Transverse colon (tissue), 4 donors: Measurements from ENCODE around the gene MEGF9. TPM values are rescaled to one million over a fixed set of nuclear protein-coding genes. Genes with fewer than 3 reads are reported as not detected.

Experiments used
- DNase-seq: peaks from one replicate; pipeline ENCODE4 v3.0.0-alpha.2; 2019
- H3K27ac ChIP-seq, 4 donors: fragments of 200-600 bp; sonication (generic); 2 replicates each; pipeline ENCODE4 v1.5.1; 2016 to 2018; ENCODE audit warnings: inconsistent platforms in 4 of 4
- H3K27me3 ChIP-seq: fragments of 200-600 bp; sonication (generic); 2 replicates; pipeline ENCODE4 v1.5.1; 2017; ENCODE audit warnings: inconsistent platforms
- H3K36me3 ChIP-seq, 4 donors: fragments of 200-600 bp; sonication (generic); 2 replicates each; pipeline ENCODE4 v1.5.1; 2017 to 2019; ENCODE audit warnings: inconsistent platforms in 4 of 4
- H3K4me1 ChIP-seq, 4 donors: fragments of 200-600 bp; sonication (generic); 2 replicates each; pipeline ENCODE4 v1.5.1; 2017 to 2020; ENCODE audit warnings: inconsistent platforms in 4 of 4
- H3K4me3 ChIP-seq, 4 donors: fragments of 200-600 bp; sonication (generic); 1 replicate in 1 of 4; 2 replicates in 3 of 4; pipeline versions ENCODE4 v1.5.1 to v1.6.1; 2017 to 2019; ENCODE audit warnings: inconsistent platforms in 4 of 4
- H3K9me3 ChIP-seq, 2 donors: fragments of 200-600 bp; sonication (generic); 2 replicates each; pipeline ENCODE4 v1.5.1; 2017 to 2019; ENCODE audit warnings: inconsistent platforms in 2 of 2
- EP300 ChIP-seq: sonication (generic); formaldehyde crosslinking; IDR thresholded peaks from one replicate; pipeline ENCODE4 v1.6.1; 2017; ENCODE audit warnings: antibody characterized with exemption, low read depth
- POLR2A ChIP-seq: fragments of 450-650 bp; IDR thresholded peaks from one replicate; pipeline ENCODE4 v1.6.1; 2016; ENCODE audit warnings: antibody characterized with exemption, mild to moderate bottlenecking, moderate library complexity
- POLR2AphosphoS5 ChIP-seq, 3 donors: sonication (generic); formaldehyde crosslinking; IDR thresholded peaks; one replicate each; pipeline ENCODE4 v1.6.1; 2016; ENCODE audit warnings: antibody characterized with exemption in 3 of 3
- WGBS, 2 donors: methylation state at CpG; one replicate each; pipeline ENCODE4 v1.1.5; 2018; ENCODE audit warnings: low coverage in 1 of 2; 5-methylcytosine and 5-hydroxymethylcytosine counted together
- in situ Hi-C, 4 donors: fragments of 200-750 bp; cut with MboI; loops; one replicate each; pipeline versions ENCODE4 v1.15.0 to v1.15.1; 2017; ENCODE audit warnings: low sequenced_read_pairs in 3 of 4, low pct_ligation_motif_present in 1 of 4, low pct_unique_long_range_greater_than_20kb in 1 of 4
- intact Hi-C: fragments of 100-400 bp; cut with DNase I; formaldehyde crosslinking; loops from one replicate; pipeline ENCODE4 v1.15.1; 2023; ENCODE audit warnings: low total_unique reads
- total RNA-seq, 4 donors: library from RNA; depleted of rRNA; stranded (reverse); fragments of >200 nt; gene quantifications; one replicate each; pipeline ENCODE4 v1.1.0, GENCODE V29; 2016
- TF ChIP-seq, protein P1 (sequence below), 5 experiments: fragments of 200-600 bp in 3 of 5; fragments of 450-650 bp in 2 of 5; sonication (generic) in 3 of 5; IDR thresholded peaks; 1 replicate in 2 of 5; 2 replicates in 3 of 5; pipeline ENCODE4 v1.5.1; 2016 to 2017; ENCODE audit warnings: antibody characterized with exemption in 5 of 5, inconsistent platforms in 3 of 5, mild to moderate bottlenecking in 2 of 5, moderate library complexity in 1 of 5

The MEGF9 gene
- total RNA-seq, 4 donors from 2014 or later: 6.7 to 17.9 (median 12.7) TPM

DNA sequence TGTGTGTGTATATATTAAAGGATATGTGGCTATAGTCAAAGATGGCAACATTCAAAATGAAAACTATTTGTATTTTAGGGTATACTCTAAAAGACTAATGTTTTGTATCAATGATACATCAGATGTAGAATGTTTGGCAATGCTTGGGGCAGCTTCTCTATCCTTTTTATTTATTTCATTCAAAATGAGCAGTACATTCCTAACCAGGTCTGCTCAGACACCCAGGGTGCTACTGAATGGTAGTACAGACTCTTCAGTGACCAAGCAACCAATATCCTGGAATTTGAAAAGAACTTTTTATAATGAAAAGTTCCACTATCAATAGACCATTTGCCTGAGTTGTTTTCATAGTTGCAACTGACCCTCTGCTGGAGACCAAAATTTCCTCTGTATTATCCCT is 23.9 kb downstream of the MEGF9 start:
- in situ Hi-C loops: no loop called here
- Histone ChIP-seq H3K4me3 (no peak overlapping the region), H3K27ac (no peak overlapping the region), H3K27me3 (no peaks in the 10 kb centered on the region), H3K4me1 (peaks cover 0 to 21% (median 0%) of the 10 kb centered on the region in 4 donors), H3K9me3 (no peaks in the 10 kb centered on the region), H3K36me3 (no peaks in the 10 kb centered on the region)
- DNase-seq: no peak
- intact Hi-C loops: no loop called here
- TF ChIP-seq EP300 (no peak), POLR2A (no peak), POLR2AphosphoS5 (IDR thresholded peaks at IDR 0.05) (no peak)
- TF ChIP-seq, protein P1, sequence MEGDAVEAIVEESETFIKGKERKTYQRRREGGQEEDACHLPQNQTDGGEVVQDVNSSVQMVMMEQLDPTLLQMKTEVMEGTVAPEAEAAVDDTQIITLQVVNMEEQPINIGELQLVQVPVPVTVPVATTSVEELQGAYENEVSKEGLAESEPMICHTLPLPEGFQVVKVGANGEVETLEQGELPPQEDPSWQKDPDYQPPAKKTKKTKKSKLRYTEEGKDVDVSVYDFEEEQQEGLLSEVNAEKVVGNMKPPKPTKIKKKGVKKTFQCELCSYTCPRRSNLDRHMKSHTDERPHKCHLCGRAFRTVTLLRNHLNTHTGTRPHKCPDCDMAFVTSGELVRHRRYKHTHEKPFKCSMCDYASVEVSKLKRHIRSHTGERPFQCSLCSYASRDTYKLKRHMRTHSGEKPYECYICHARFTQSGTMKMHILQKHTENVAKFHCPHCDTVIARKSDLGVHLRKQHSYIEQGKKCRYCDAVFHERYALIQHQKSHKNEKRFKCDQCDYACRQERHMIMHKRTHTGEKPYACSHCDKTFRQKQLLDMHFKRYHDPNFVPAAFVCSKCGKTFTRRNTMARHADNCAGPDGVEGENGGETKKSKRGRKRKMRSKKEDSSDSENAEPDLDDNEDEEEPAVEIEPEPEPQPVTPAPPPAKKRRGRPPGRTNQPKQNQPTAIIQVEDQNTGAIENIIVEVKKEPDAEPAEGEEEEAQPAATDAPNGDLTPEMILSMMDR (IDR thresholded peaks at IDR 0.05): no peak

DNA sequence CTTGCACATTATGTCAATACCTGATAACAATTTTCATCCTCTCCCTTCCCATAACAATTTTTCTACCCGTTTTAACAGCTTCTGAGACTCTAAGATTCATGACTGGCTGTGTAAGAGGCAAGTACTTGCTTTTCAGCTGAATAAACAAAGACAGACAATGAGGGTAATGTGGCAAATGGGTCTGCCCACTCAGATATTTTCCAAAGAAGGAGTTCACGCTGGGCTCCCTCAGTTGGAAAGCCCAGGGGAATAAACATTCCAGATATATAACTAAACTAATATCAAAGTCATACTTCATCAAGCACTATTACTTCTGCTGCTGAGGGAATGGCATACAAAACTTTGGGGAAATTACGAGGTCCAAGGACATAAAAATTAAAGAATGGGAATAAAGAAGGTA is 24.4 kb downstream of the MEGF9 start:
- H3K4me1 ChIP-seq: peaks cover 0 to 21% (median 0%) of the 10 kb centered on the region in 4 donors

DNA sequence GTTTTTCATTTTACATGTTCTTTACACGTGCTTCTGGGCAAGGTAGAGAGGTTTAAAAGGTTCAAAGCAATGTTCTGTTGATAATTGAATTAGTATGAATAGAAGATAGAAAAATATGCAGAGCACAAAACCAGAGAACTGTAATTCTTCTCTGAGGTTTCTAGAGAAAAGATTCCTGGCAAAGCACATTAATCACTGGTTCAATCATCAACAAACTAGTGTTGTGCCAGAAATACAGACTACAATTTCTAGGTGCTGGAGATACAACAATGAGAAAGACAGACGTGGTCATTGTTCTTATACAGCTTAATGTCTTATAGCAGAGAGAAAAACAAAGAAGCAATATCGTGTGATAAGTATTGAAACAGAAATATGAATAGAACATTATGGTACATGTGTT is 25.5 kb downstream of the MEGF9 start:
- Histone ChIP-seq H3K4me3 (no peak overlapping the region), H3K27ac (no peak overlapping the region), H3K9me3 (no peaks in the 10 kb centered on the region), H3K27me3 (no peaks in the 10 kb centered on the region), H3K36me3 (no peaks in the 10 kb centered on the region), H3K4me1 (peaks cover 0 to 23% (median 0%) of the 10 kb centered on the region in 4 donors)
- DNase-seq: no peak
- WGBS, 2 donors: 40 to 45% methylated on average over 3 of the region's 3 CpGs
- no peak for TF ChIP-seq POLR2AphosphoS5 (IDR thresholded peaks at IDR 0.05)
- TF ChIP-seq POLR2A: no peak
- no peak for TF ChIP-seq EP300
- TF ChIP-seq, protein P1 (IDR thresholded peaks at IDR 0.05): no peak
- in situ Hi-C loops (no loop called here), intact Hi-C loops (no loop called here)

More for the DNA sequence above, 24.4 kb downstream of the MEGF9 start:
- Histone ChIP-seq H3K36me3 (no peaks in the 10 kb centered on the region), H3K4me3 (no peak overlapping the region), H3K27ac (no peak overlapping the region), H3K27me3 (no peaks in the 10 kb centered on the region), H3K9me3 (no peaks in the 10 kb centered on the region)
- 56 to 75% methylated on average over 3 of the region's 3 CpGs for WGBS, 2 donors
- no peak for DNase-seq
- TF ChIP-seq POLR2A (no peak), EP300 (no peak), POLR2AphosphoS5 (IDR thresholded peaks at IDR 0.05) (no peak)
- TF ChIP-seq, protein P1 (IDR thresholded peaks at IDR 0.05): no peak
- intact Hi-C loops (no loop called here), in situ Hi-C loops (no loop called here)

DNA sequence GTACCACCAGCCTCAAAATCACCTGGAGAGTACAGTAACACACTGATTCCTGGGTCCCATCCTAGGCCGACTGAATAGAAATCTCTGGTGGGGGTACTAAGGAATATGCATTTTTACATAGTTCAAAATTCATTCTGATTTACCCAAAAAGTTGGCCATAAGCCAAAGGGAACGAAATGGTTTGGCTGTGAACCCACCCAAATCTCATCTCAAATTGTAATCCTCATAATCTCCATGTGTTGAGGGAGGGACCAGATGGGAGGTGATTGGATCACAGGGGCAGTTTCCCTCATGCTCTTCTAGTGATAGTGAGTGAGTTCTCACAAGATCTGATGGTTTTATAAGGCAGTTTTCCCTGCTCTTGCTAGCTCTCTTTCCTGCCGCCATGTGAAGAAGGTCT is 31.1 kb downstream of the MEGF9 start:
- H3K27me3 ChIP-seq: no peaks in the 10 kb centered on the region
- no peak overlapping the region for H3K27ac ChIP-seq
- WGBS, 2 donors: 85% methylated on average over 3 of the region's 3 CpGs; no CpG with 5 or more reads in 1 of the 2 donors
- H3K36me3 ChIP-seq: no peaks in the 10 kb centered on the region
- in situ Hi-C loops (no loop called here), intact Hi-C loops (no loop called here)
- TF ChIP-seq EP300 (no peak), POLR2AphosphoS5 (IDR thresholded peaks at IDR 0.05) (no peak), POLR2A (no peak)
- TF ChIP-seq, protein P1 (IDR thresholded peaks at IDR 0.05): no peak
- peaks cover 0 to 7% (median 0%) of the 10 kb centered on the region in 4 donors for H3K4me1 ChIP-seq
- H3K4me3 ChIP-seq: no peak overlapping the region
- no peaks in the 10 kb centered on the region for H3K9me3 ChIP-seq
- no peak for DNase-seq
